Panc1 (cell line): ENCODE measurements around the gene EYS. TPM values are rescaled to one million over a fixed set of nuclear protein-coding genes. Genes with fewer than 3 reads are reported as not detected.

Experiments
- ATAC-seq: fragments of 200-7000 bp; cut with Tn5 transposase; 2 replicates; pipeline ENCODE4 v1.9.1; 2020; ENCODE audit warnings: mild to moderate bottlenecking, moderate library complexity
- BruUV-seq: library from RNA; stranded (reverse); fragments of 400-500 nt; replicated peaks from 2 replicates; lab custom pipeline; 2021; lab: Mats Ljungman, UMichigan
- CTCF ChIA-PET: fragments of 300-600 bp; sonication (Branson Sonifier 250); formaldehyde crosslinking; loops from one replicate; lab custom pipeline; 2022; ENCODE audit warnings: antibody characterized with exemption; lab: Charles Lee
- POLR2A ChIA-PET: fragments of 300-600 bp; sonication (Branson Sonifier 250); formaldehyde crosslinking; loops from one replicate; lab custom pipeline; 2022; ENCODE audit warnings: antibody characterized with exemption; lab: Charles Lee
- DNase-seq: peaks from one replicate; pipeline ENCODE4 v3.0.0-alpha.2; 2010; ENCODE audit warnings: low read depth, low spot score
- H3K27ac ChIP-seq: 2 replicates; pipeline ENCODE4 v1.5.1; 2011; ENCODE audit warnings: mild to moderate bottlenecking, low read length, inconsistent platforms
- H3K27me3 ChIP-seq: fragments of 200-500 bp; sonication (Bioruptor generic); 2 replicates; pipeline ENCODE4 v1.6.0; 2014; ENCODE audit warnings: low read length, inconsistent platforms; ENCODE audit not compliant: control insufficient read depth, insufficient read depth
- H3K36me3 ChIP-seq: fragments of 200-500 bp; sonication (Bioruptor generic); 2 replicates; pipeline ENCODE4 v1.5.1; 2014; ENCODE audit warnings: inconsistent platforms, mild to moderate bottlenecking, low read length, moderate library complexity; ENCODE audit not compliant: control insufficient read depth, insufficient read depth
- H3K4me1 ChIP-seq: 2 replicates; pipeline ENCODE4 v1.5.1; 2011; ENCODE audit warnings: inconsistent platforms, mild to moderate bottlenecking, low read length, moderate library complexity; ENCODE audit not compliant: control insufficient read depth, insufficient read depth
- H3K4me3 ChIP-seq, 2 experiments: 2 replicates each; pipeline ENCODE4 v1.5.1; 2011 to 2012; ENCODE audit warnings: low read depth in 2 of 2, low read length in 2 of 2, mild to moderate bottlenecking in 2 of 2, inconsistent platforms in 1 of 2, moderate library complexity in 1 of 2
- H3K9me3 ChIP-seq: fragments of 200-500 bp; sonication (Bioruptor generic); 2 replicates; pipeline ENCODE4 v1.5.1; 2014; ENCODE audit warnings: low read depth, mild to moderate bottlenecking, inconsistent platforms, low read length, moderate library complexity; ENCODE audit not compliant: control insufficient read depth, insufficient read depth
- CTCF ChIP-seq: fragments of 450-650 bp; IDR thresholded peaks from 2 replicates; pipeline ENCODE4 v1.5.1; 2017; ENCODE audit warnings: mild to moderate bottlenecking
- POLR2AphosphoS5 ChIP-seq: IDR thresholded peaks from 2 replicates; pipeline ENCODE4 v1.6.1; 2012; ENCODE audit warnings: mild to moderate bottlenecking, low read depth, low read length, moderate library complexity
- REST ChIP-seq, 2 experiments: IDR thresholded peaks; 2 replicates each; pipeline ENCODE4 v1.6.1; 2011 to 2012; ENCODE audit warnings: low read depth in 2 of 2, control low read depth in 1 of 2, low read length in 1 of 2, mild to moderate bottlenecking in 1 of 2, moderate library complexity in 1 of 2; ENCODE audit not compliant: insufficient read depth in 1 of 2
- SIN3A ChIP-seq: IDR thresholded peaks from 2 replicates; pipeline ENCODE4 v1.6.1; 2012; ENCODE audit warnings: low read depth, mild to moderate bottlenecking, low read length, moderate library complexity, borderline replicate concordance; ENCODE audit not compliant: insufficient read depth
- TCF7L2 ChIP-seq: IDR thresholded peaks from 2 replicates; pipeline ENCODE4 v1.6.1; 2011; ENCODE audit warnings: mild to moderate bottlenecking, low read depth, low read length, inconsistent platforms
- in situ Hi-C: cut with HindIII; loops from 2 replicates; pipeline ENCODE4 v1.10.0; 2016; ENCODE audit warnings: low sequenced_read_pairs, low pct_unique_long_range_greater_than_20kb
- intact Hi-C: fragments of 100-400 bp; cut with micrococcal nuclease; formaldehyde crosslinking; loops from one replicate; pipeline ENCODE4 v1.10.0; 2022; ENCODE audit not compliant: unreplicated experiment
- total RNA-seq: library from RNA; stranded (reverse); gene quantifications from one replicate; pipeline ENCODE4 v1.2.1, GENCODE V29; 2021; ENCODE audit not compliant: unreplicated experiment

The EYS gene
- total RNA-seq, 1 experiment from 2014 or later: not detected

- CTCF ChIA-PET: no interaction called here
- ATAC-seq (no peak), DNase-seq (no peak)
- no peaks in the 10 kb centered on the region for H3K4me1 ChIP-seq
- 0 out of 2 replicates have a peak, but pooled peaks cover 3% of the 10 kb centered on the region for H3K9me3 ChIP-seq
- H3K36me3 ChIP-seq: no peaks in the 10 kb centered on the region
- intact Hi-C loops: no loop called here
- H3K27me3 ChIP-seq: no peaks in the 10 kb centered on the region
- no peak overlapping the region for H3K27ac ChIP-seq
- POLR2A ChIA-PET: interaction anchor here (0.6 kb wide), 1 partner anchor 304 kb away, joined by 3 read pairs; no protein-coding TSS in a partner anchor
- no TSS peak for BruUV-seq
- in situ Hi-C loops: no loop called here
- TF ChIP-seq POLR2AphosphoS5 (no peak), REST (IDR thresholded peaks at IDR 0.05; ENCODE audit: insufficient read depth in 1 of 2, low read depth in 2 of 2, low read length in 1 of 2) (no peak), CTCF (no peak), SIN3A (no peak), TCF7L2 (no peak)
- H3K4me3 ChIP-seq: no peak overlapping the region
Observed at GRCh38 chr6:64054861-64055260, 1652.2 kb downstream of the EYS start.

GRCh38 chr6:64050590-64050989 is 1656.4 kb downstream of the EYS start:
- Histone ChIP-seq H3K4me3 (no peak overlapping the region), H3K27me3 (no peaks in the 10 kb centered on the region), H3K4me1 (no peaks in the 10 kb centered on the region), H3K36me3 (no peaks in the 10 kb centered on the region), H3K27ac (no peak overlapping the region), H3K9me3 (no peaks in the 10 kb centered on the region)
- ChIA-PET CTCF (no interaction called here), POLR2A (no interaction called here)
- in situ Hi-C loops (no loop called here), intact Hi-C loops (no loop called here)
- TF ChIP-seq CTCF (no peak), SIN3A (no peak), REST (IDR thresholded peaks at IDR 0.05; ENCODE audit: insufficient read depth in 1 of 2, low read depth in 2 of 2, low read length in 1 of 2) (no peak), POLR2AphosphoS5 (no peak), TCF7L2 (no peak)
- no peak for ATAC-seq
- no peak for DNase-seq
- no TSS peak for BruUV-seq
